ENCODE data around the gene CRABP1.

GRCh38 chr15:78382114-78382880, 42.1 kb downstream of the CRABP1 start:
- TF ChIP-seq CTCF (IDR thresholded peaks at IDR 0.05 in 8 of 11, conservative IDR thresholded peaks at IDR 0.05 in 3 of 11) (no peak), POLR2AphosphoS5 (IDR thresholded peaks at IDR 0.05) (no peak), POLR2A (IDR thresholded peaks at IDR 0.05) (no peak)

Measured in spleen (tissue), 7 donors.